Endothelial cell of umbilical vein (primary cell): ENCODE measurements around the gene TBCD. TPM values are rescaled to one million over a fixed set of nuclear protein-coding genes. Genes with fewer than 3 reads are reported as not detected.

ENCODE experiments used
- BruUV-seq: library from RNA; stranded (reverse); fragments of 400-500 nt; replicated peaks from 2 replicates; lab custom pipeline; 2021; lab: Mats Ljungman, UMichigan
- CTCF ChIA-PET: fragments of 300-600, 350-600 bp; sonication (Branson Sonifier 250); formaldehyde crosslinking; loops from one replicate; lab custom pipeline; 2021; ENCODE audit warnings: antibody characterized with exemption, inconsistent platforms; lab: Charles Lee
- POLR2A ChIA-PET: fragments of 300-600, 350-600 bp; sonication (Branson Sonifier 250); formaldehyde crosslinking; loops from one replicate; lab custom pipeline; 2021; ENCODE audit warnings: antibody characterized with exemption, inconsistent platforms; lab: Charles Lee
- DNase-seq: peaks from one replicate; pipeline ENCODE4 v3.0.0-alpha.2; 2011; ENCODE audit warnings: low read depth, low spot score
- FAIRE-seq: peaks from 2 replicates; lab custom pipeline; 2011; peaks lifted over from hg19 to GRCh38; lab: Jason Lieb, UNC
- H2AFZ ChIP-seq: 2 replicates; pipeline ENCODE4 v1.6.0; 2012; ENCODE audit warnings: low read depth, low read length, control low read depth, inconsistent platforms
- H3K27ac ChIP-seq: 2 replicates; pipeline ENCODE4 v1.5.1; 2011; ENCODE audit warnings: low read depth, mild to moderate bottlenecking, control low read depth, low read length, moderate library complexity; ENCODE audit not compliant: insufficient read depth
- H3K27me3 ChIP-seq, 2 experiments: 2 replicates each; pipeline versions ENCODE4 v1.6.0 to v1.6.1; 2011; ENCODE audit warnings: low read length in 2 of 2, mixed read lengths in 1 of 2; ENCODE audit not compliant: control insufficient read depth in 2 of 2, insufficient read depth in 2 of 2
- H3K36me3 ChIP-seq, 2 experiments: 2 replicates in 1 of 2; 3 replicates in 1 of 2; pipeline ENCODE4 v1.5.1; 2011; ENCODE audit warnings: low read length in 2 of 2, mild to moderate bottlenecking in 1 of 2, moderate library complexity in 1 of 2; ENCODE audit not compliant: control insufficient read depth in 2 of 2, insufficient read depth in 2 of 2; ENCODE audit errors: extremely low read depth in 1 of 2
- H3K4me1 ChIP-seq: 3 replicates; pipeline ENCODE4 v1.5.1; 2011; ENCODE audit warnings: mild to moderate bottlenecking, low read length; ENCODE audit not compliant: control insufficient read depth, insufficient read depth; ENCODE audit errors: extremely low read depth
- H3K4me2 ChIP-seq: 2 replicates; pipeline ENCODE4 v1.6.1; 2011; ENCODE audit warnings: low read length, control low read depth, mixed read lengths; ENCODE audit not compliant: insufficient read depth
- H3K4me3 ChIP-seq, 3 experiments: fragments of 200-600 bp in 1 of 3; sonication (generic), shearing (Covaris generic) in 1 of 3; replicated peaks in 1 of 3; 2 replicates each; pipeline ENCODE4 v1.5.1; 2011 to 2016; ENCODE audit warnings: control low read depth in 3 of 3, low read length in 3 of 3, mild to moderate bottlenecking in 2 of 3, inconsistent platforms in 1 of 3, low read depth in 1 of 3, moderate library complexity in 1 of 3; ENCODE audit not compliant: insufficient read depth in 1 of 3
- H3K79me2 ChIP-seq: 2 replicates; pipeline ENCODE4 v1.6.0; 2012; ENCODE audit warnings: low read length, inconsistent platforms; ENCODE audit not compliant: control insufficient read depth, insufficient read depth
- H3K9ac ChIP-seq: replicated peaks from 2 replicates; pipeline ENCODE3; 2011; ENCODE audit warnings: low read length, control low read depth; ENCODE audit not compliant: insufficient read depth; ENCODE audit errors: extremely low read depth
- H3K9me1 ChIP-seq: replicated peaks from 3 replicates; pipeline ENCODE4 v1.6.0; 2011; ENCODE audit warnings: mild to moderate bottlenecking, low read length; ENCODE audit not compliant: control insufficient read depth, insufficient read depth; ENCODE audit errors: extremely low read depth
- H3K9me3 ChIP-seq: replicated peaks from 2 replicates; pipeline ENCODE4 v1.5.1; 2012; ENCODE audit warnings: low read length, inconsistent platforms; ENCODE audit not compliant: control insufficient read depth, insufficient read depth
- H4K20me1 ChIP-seq: replicated peaks from 2 replicates; pipeline ENCODE3; 2011; ENCODE audit warnings: mild to moderate bottlenecking, low read length; ENCODE audit not compliant: control insufficient read depth, insufficient read depth; ENCODE audit errors: extremely low read depth
- EZH2 ChIP-seq: IDR thresholded peaks from 2 replicates; pipeline ENCODE4 v1.6.1; 2012; ENCODE audit warnings: borderline replicate concordance, low read depth, mild to moderate bottlenecking, moderate library complexity, low read length, inconsistent platforms; ENCODE audit not compliant: severe bottlenecking
- FOS ChIP-seq: IDR thresholded peaks from 2 replicates; pipeline ENCODE4 v1.6.1; 2011; ENCODE audit warnings: mild to moderate bottlenecking, low read length, moderate library complexity, borderline replicate concordance; ENCODE audit not compliant: insufficient read depth
- GATA2 ChIP-seq: IDR thresholded peaks from 2 replicates; pipeline ENCODE4 v1.7.0; 2011; ENCODE audit warnings: low read depth, mild to moderate bottlenecking, moderate library complexity, mixed read lengths, low read length; ENCODE audit not compliant: insufficient read length, insufficient read depth
- JUN ChIP-seq: IDR thresholded peaks from 2 replicates; pipeline ENCODE4 v1.6.1; 2011; ENCODE audit warnings: borderline replicate concordance, low read depth; ENCODE audit not compliant: insufficient read length, insufficient read depth
- MYC ChIP-seq: IDR thresholded peaks from one replicate; pipeline ENCODE4 v1.6.1; 2011; ENCODE audit warnings: mild to moderate bottlenecking, low read depth, low read length
- POLR2A ChIP-seq: IDR thresholded peaks from 2 replicates; pipeline ENCODE4 v1.6.1; 2012; ENCODE audit warnings: low read depth, mild to moderate bottlenecking, control low read depth, low read length
- POLR2AphosphoS5 ChIP-seq: IDR thresholded peaks from 2 replicates; pipeline ENCODE4 v1.6.1; 2012; ENCODE audit warnings: low read depth, mild to moderate bottlenecking, control low read depth, low read length, moderate library complexity; ENCODE audit not compliant: insufficient read depth
- dilution Hi-C: fragments of 300-500 bp; cut with MboI; formaldehyde crosslinking; loops from one replicate; pipeline ENCODE4 v1.15.0; 2019; ENCODE audit warnings: low sequenced_read_pairs; ENCODE audit not compliant: extremely low pct_ligation_motif_present
- intact Hi-C: fragments of 100-400 bp; cut with micrococcal nuclease; formaldehyde crosslinking; loops from one replicate; pipeline ENCODE4 v1.10.0; 2022
- polyA plus RNA-seq, 4 experiments: library from polyadenylated mRNA; depleted of rRNA in 3 of 4; stranded (reverse) in 3 of 4; unstranded in 1 of 4; fragments of >200 nt; gene quantifications; 2 replicates each; pipeline versions ENCODE4 v1.2.1 to v1.2.3, GENCODE V29; 2011 to 2012; ENCODE audit warnings: missing spikeins in 1 of 4
- total RNA-seq: library from RNA; stranded (reverse); gene quantifications from 2 replicates; pipeline ENCODE4 v1.2.3, GENCODE V29; 2021
- TF ChIP-seq, protein P1 (sequence below): IDR thresholded peaks from 2 replicates; pipeline ENCODE4 v1.6.1; 2011; ENCODE audit not compliant: insufficient read depth, insufficient read length
- TF ChIP-seq, protein P2 (sequence below), 2 donors: IDR thresholded peaks; 1 replicate in 1 of 2; 2 replicates in 1 of 2; pipeline ENCODE4 v1.5.1; 2011; ENCODE audit warnings: low read length in 2 of 2, mild to moderate bottlenecking in 2 of 2, moderate library complexity in 2 of 2, control low read depth in 1 of 2, inconsistent platforms in 1 of 2, low read depth in 1 of 2; ENCODE audit not compliant: insufficient read depth in 1 of 2; ENCODE audit errors: extremely low read depth in 1 of 2

The TBCD gene
- total and polyA plus RNA-seq, 2 donors (not counting 3 experiments of a cell fraction or from before 2014, with no cell fraction given) = 121 to 145 TPM

DNA sequence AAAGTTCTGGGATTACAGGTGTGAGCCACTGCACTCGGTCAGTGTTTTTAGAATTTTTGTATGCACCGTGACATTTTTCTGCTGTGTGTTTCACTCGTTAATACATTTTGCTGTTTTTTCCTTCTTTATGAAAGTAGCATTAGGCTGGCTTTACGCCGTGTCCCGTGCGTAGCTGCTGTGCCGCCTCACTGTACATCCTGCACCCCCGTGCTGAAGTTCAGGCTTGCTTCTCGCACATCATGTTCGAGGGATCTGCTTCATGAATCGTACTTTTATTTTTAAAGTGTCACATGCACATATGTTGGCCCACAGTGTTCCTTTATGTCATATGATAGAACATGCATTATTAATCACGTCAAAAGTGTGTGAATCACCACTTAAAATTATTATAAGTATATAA is 172.3 kb downstream of the TBCD start:
- H3K9me3 ChIP-seq = no peaks in the 10 kb centered on the region
- TF ChIP-seq, protein P1, sequence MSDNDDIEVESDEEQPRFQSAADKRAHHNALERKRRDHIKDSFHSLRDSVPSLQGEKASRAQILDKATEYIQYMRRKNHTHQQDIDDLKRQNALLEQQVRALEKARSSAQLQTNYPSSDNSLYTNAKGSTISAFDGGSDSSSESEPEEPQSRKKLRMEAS = no peak
- TF ChIP-seq POLR2AphosphoS5 = no peak
- TF ChIP-seq MYC = no peak
- no peak for TF ChIP-seq JUN
- no peak for TF ChIP-seq GATA2
- TF ChIP-seq FOS = no peak
- TF ChIP-seq POLR2A = no peak
- TF ChIP-seq, protein P2, sequence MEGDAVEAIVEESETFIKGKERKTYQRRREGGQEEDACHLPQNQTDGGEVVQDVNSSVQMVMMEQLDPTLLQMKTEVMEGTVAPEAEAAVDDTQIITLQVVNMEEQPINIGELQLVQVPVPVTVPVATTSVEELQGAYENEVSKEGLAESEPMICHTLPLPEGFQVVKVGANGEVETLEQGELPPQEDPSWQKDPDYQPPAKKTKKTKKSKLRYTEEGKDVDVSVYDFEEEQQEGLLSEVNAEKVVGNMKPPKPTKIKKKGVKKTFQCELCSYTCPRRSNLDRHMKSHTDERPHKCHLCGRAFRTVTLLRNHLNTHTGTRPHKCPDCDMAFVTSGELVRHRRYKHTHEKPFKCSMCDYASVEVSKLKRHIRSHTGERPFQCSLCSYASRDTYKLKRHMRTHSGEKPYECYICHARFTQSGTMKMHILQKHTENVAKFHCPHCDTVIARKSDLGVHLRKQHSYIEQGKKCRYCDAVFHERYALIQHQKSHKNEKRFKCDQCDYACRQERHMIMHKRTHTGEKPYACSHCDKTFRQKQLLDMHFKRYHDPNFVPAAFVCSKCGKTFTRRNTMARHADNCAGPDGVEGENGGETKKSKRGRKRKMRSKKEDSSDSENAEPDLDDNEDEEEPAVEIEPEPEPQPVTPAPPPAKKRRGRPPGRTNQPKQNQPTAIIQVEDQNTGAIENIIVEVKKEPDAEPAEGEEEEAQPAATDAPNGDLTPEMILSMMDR (IDR thresholded peaks at IDR 0.05; ENCODE audit: extremely low read depth in 1 of 2, insufficient read depth in 1 of 2, low read depth in 1 of 2, low read length in 2 of 2) = no peak
- TF ChIP-seq EZH2 = no peak
- CTCF ChIA-PET = interaction anchor here (1.0 kb wide), 1 partner anchor 142 kb away, joined by 6 read pairs; no protein-coding TSS in a partner anchor

More for the DNA sequence above, 172.3 kb downstream of the TBCD start:
- POLR2A ChIA-PET = no interaction called here
- no peaks in the 10 kb centered on the region for H3K9me1 ChIP-seq
- FAIRE-seq (no peak), DNase-seq (no peak)
- no peak overlapping the region for H3K9ac ChIP-seq
- dilution Hi-C loops (no loop called here), intact Hi-C loops (no loop called here)
- BruUV-seq = no TSS peak
- no peak overlapping the region for H2AFZ ChIP-seq
- H3K79me2 ChIP-seq = no peaks in the 10 kb centered on the region
- H3K27me3 ChIP-seq = no peaks in the 10 kb centered on the region
- no peak overlapping the region for H3K4me2 ChIP-seq
- peaks cover 3 to 32% of the 10 kb centered on the region in 2 experiments for H3K36me3 ChIP-seq
- no peak overlapping the region for H3K4me3 ChIP-seq
- no peaks in the 10 kb centered on the region for H4K20me1 ChIP-seq
- no peaks in the 10 kb centered on the region for H3K4me1 ChIP-seq
- H3K27ac ChIP-seq = no peak overlapping the region
